Measurements from ENCODE around the gene SH3RF2.

The SH3RF2 gene

GRCh38 chr5:145906401-145906800 lies 30.0 kb upstream of the SH3RF2 start:
- Histone ChIP-seq H3K4me1 (ENCODE audit: insufficient read depth, low read length) (no peaks in the 10 kb centered on the region), H3K36me3 (ENCODE audit: insufficient read depth, low read length) (no peaks in the 10 kb centered on the region), H3K27ac (ENCODE audit: low read depth, low read length) (no peak overlapping the region), H3K27me3 (ENCODE audit: insufficient read depth, low read length) (no peaks in the 10 kb centered on the region), H3K9ac (ENCODE audit: low read depth, low read length) (no peak overlapping the region), H3K4me3 (ENCODE audit: low read length) (no peak overlapping the region), H3K9me3 (ENCODE audit: insufficient read depth, low read depth, low read length) (no peaks in the 10 kb centered on the region)
- WGBS, result 90% methylated on average over 1 of the region's 1 CpG

- Histone ChIP-seq H3K9me3 (ENCODE audit: insufficient read depth, low read depth, low read length) (no peaks in the 10 kb centered on the region), H3K9ac (ENCODE audit: low read depth, low read length) (no peak overlapping the region), H3K36me3 (ENCODE audit: insufficient read depth, low read length) (no peaks in the 10 kb centered on the region), H3K27ac (ENCODE audit: low read depth, low read length) (no peak overlapping the region), H3K4me1 (ENCODE audit: insufficient read depth, low read length) (no peaks in the 10 kb centered on the region), H3K27me3 (ENCODE audit: insufficient read depth, low read length) (no peaks in the 10 kb centered on the region), H3K4me3 (ENCODE audit: low read length) (no peak overlapping the region)
- WGBS, result 93% methylated on average over 3 of the region's 3 CpGs
Measured at GRCh38 chr5:145908206-145908960, 28.0 kb upstream of the SH3RF2 start.

GRCh38 chr5:145911164-145911563 lies 25.2 kb upstream of the SH3RF2 start:
- 90% methylated on average over 6 of the region's 6 CpGs for WGBS
- no peaks in the 10 kb centered on the region for H3K27me3 ChIP-seq (ENCODE audit: insufficient read depth, low read length)

GRCh38 chr5:145912019-145912418 lies 24.4 kb upstream of the SH3RF2 start:
- no peak overlapping the region for H3K9ac ChIP-seq (ENCODE audit: low read depth, low read length)
- no peaks in the 10 kb centered on the region for H3K36me3 ChIP-seq (ENCODE audit: insufficient read depth, low read length)
- no peaks in the 10 kb centered on the region for H3K9me3 ChIP-seq (ENCODE audit: insufficient read depth, low read depth, low read length)
- 94% methylated on average over 3 of the region's 3 CpGs for WGBS
- no peak overlapping the region for H3K27ac ChIP-seq (ENCODE audit: low read depth, low read length)
- no peaks in the 10 kb centered on the region for H3K27me3 ChIP-seq (ENCODE audit: insufficient read depth, low read length)
- H3K4me1 ChIP-seq (ENCODE audit: insufficient read depth, low read length), result no peaks in the 10 kb centered on the region
- no peak overlapping the region for H3K4me3 ChIP-seq (ENCODE audit: low read length)

More at GRCh38 chr5:145911164-145911563, 25.2 kb upstream of the SH3RF2 start:
- no peaks in the 10 kb centered on the region for H3K4me1 ChIP-seq (ENCODE audit: insufficient read depth, low read length)
- no peaks in the 10 kb centered on the region for H3K36me3 ChIP-seq (ENCODE audit: insufficient read depth, low read length)
- no peak overlapping the region for H3K4me3 ChIP-seq (ENCODE audit: low read length)
- no peak overlapping the region for H3K27ac ChIP-seq (ENCODE audit: low read depth, low read length)
- H3K9me3 ChIP-seq (ENCODE audit: insufficient read depth, low read depth, low read length), result no peaks in the 10 kb centered on the region
- no peak overlapping the region for H3K9ac ChIP-seq (ENCODE audit: low read depth, low read length)

- no peak overlapping the region for H3K4me3 ChIP-seq (ENCODE audit: low read length)
- H3K36me3 ChIP-seq (ENCODE audit: insufficient read depth, low read length), result no peaks in the 10 kb centered on the region
- H3K27me3 ChIP-seq (ENCODE audit: insufficient read depth, low read length), result no peaks in the 10 kb centered on the region
- no peaks in the 10 kb centered on the region for H3K9me3 ChIP-seq (ENCODE audit: insufficient read depth, low read depth, low read length)
- 94% methylated on average over 5 of the region's 5 CpGs for WGBS
- no peaks in the 10 kb centered on the region for H3K4me1 ChIP-seq (ENCODE audit: insufficient read depth, low read length)
- H3K9ac ChIP-seq (ENCODE audit: low read depth, low read length), result no peak overlapping the region
- H3K27ac ChIP-seq (ENCODE audit: low read depth, low read length), result no peak overlapping the region
Measured at GRCh38 chr5:145912594-145912993, 23.8 kb upstream of the SH3RF2 start.

- Histone ChIP-seq H3K27ac (ENCODE audit: low read depth, low read length) (no peak overlapping the region), H3K9me3 (ENCODE audit: insufficient read depth, low read depth, low read length) (no peaks in the 10 kb centered on the region)
- 95% methylated on average over 7 of the region's 7 CpGs for WGBS
Measured at GRCh38 chr5:145913701-145914100, 22.7 kb upstream of the SH3RF2 start.

GRCh38 chr5:145915970-145916638 lies 20.3 kb upstream of the SH3RF2 start:
- Histone ChIP-seq H3K9ac (ENCODE audit: low read depth, low read length) (no peak overlapping the region), H3K4me1 (ENCODE audit: insufficient read depth, low read length) (peaks cover 9% of the 10 kb centered on the region), H3K4me3 (ENCODE audit: low read length) (no peak overlapping the region), H3K9me3 (ENCODE audit: insufficient read depth, low read depth, low read length) (no peaks in the 10 kb centered on the region), H3K27me3 (ENCODE audit: insufficient read depth, low read length) (no peaks in the 10 kb centered on the region), H3K27ac (ENCODE audit: low read depth, low read length) (no peak overlapping the region), H3K36me3 (ENCODE audit: insufficient read depth, low read length) (no peaks in the 10 kb centered on the region)
- WGBS, result 90% methylated on average over 7 of the region's 7 CpGs

More at GRCh38 chr5:145913701-145914100, 22.7 kb upstream of the SH3RF2 start:
- Histone ChIP-seq H3K4me3 (ENCODE audit: low read length) (no peak overlapping the region), H3K4me1 (ENCODE audit: insufficient read depth, low read length) (no peaks in the 10 kb centered on the region), H3K36me3 (ENCODE audit: insufficient read depth, low read length) (no peaks in the 10 kb centered on the region), H3K9ac (ENCODE audit: low read depth, low read length) (no peak overlapping the region), H3K27me3 (ENCODE audit: insufficient read depth, low read length) (no peaks in the 10 kb centered on the region)

- Histone ChIP-seq H3K36me3 (ENCODE audit: insufficient read depth, low read length) (no peaks in the 10 kb centered on the region), H3K27me3 (ENCODE audit: insufficient read depth, low read length) (no peaks in the 10 kb centered on the region)
Measured at GRCh38 chr5:145917288-145917687, 19.1 kb upstream of the SH3RF2 start.

GRCh38 chr5:145918397-145918796 lies 18.0 kb upstream of the SH3RF2 start:
- Histone ChIP-seq H3K9ac (ENCODE audit: low read depth, low read length) (no peak overlapping the region), H3K27me3 (ENCODE audit: insufficient read depth, low read length) (no peaks in the 10 kb centered on the region), H3K36me3 (ENCODE audit: insufficient read depth, low read length) (no peaks in the 10 kb centered on the region), H3K4me3 (ENCODE audit: low read length) (no peak overlapping the region), H3K4me1 (ENCODE audit: insufficient read depth, low read length) (peaks cover 9% of the 10 kb centered on the region), H3K9me3 (ENCODE audit: insufficient read depth, low read depth, low read length) (no peaks in the 10 kb centered on the region), H3K27ac (ENCODE audit: low read depth, low read length) (no peak overlapping the region)
- WGBS, result 94% methylated on average over 2 of the region's 2 CpGs

More at GRCh38 chr5:145917288-145917687, 19.1 kb upstream of the SH3RF2 start:
- H3K27ac ChIP-seq (ENCODE audit: low read depth, low read length), result no peak overlapping the region
- no peak overlapping the region for H3K4me3 ChIP-seq (ENCODE audit: low read length)
- H3K9ac ChIP-seq (ENCODE audit: low read depth, low read length), result no peak overlapping the region
- no peaks in the 10 kb centered on the region for H3K9me3 ChIP-seq (ENCODE audit: insufficient read depth, low read depth, low read length)
- peaks cover 9% of the 10 kb centered on the region for H3K4me1 ChIP-seq (ENCODE audit: insufficient read depth, low read length)

- no peaks in the 10 kb centered on the region for H3K36me3 ChIP-seq (ENCODE audit: insufficient read depth, low read length)
- no peaks in the 10 kb centered on the region for H3K9me3 ChIP-seq (ENCODE audit: insufficient read depth, low read depth, low read length)
- H3K9ac ChIP-seq (ENCODE audit: low read depth, low read length), result no peak overlapping the region
- 81% methylated on average over 6 of the region's 6 CpGs for WGBS
- peaks cover 11% of the 10 kb centered on the region for H3K4me1 ChIP-seq (ENCODE audit: insufficient read depth, low read length)
- H3K27ac ChIP-seq (ENCODE audit: low read depth, low read length), result no peak overlapping the region
- H3K27me3 ChIP-seq (ENCODE audit: insufficient read depth, low read length), result no peaks in the 10 kb centered on the region
- H3K4me3 ChIP-seq (ENCODE audit: low read length), result no peak overlapping the region
Measured at GRCh38 chr5:145919413-145919812, 17.0 kb upstream of the SH3RF2 start.

- H3K4me1 ChIP-seq (ENCODE audit: insufficient read depth, low read length), result peaks cover 24% of the 10 kb centered on the region
- WGBS, result 98% methylated on average over 1 of the region's 1 CpG
- H3K9ac ChIP-seq (ENCODE audit: low read depth, low read length), result no peak overlapping the region
- no peaks in the 10 kb centered on the region for H3K27me3 ChIP-seq (ENCODE audit: insufficient read depth, low read length)
- no peaks in the 10 kb centered on the region for H3K36me3 ChIP-seq (ENCODE audit: insufficient read depth, low read length)
- no peaks in the 10 kb centered on the region for H3K9me3 ChIP-seq (ENCODE audit: insufficient read depth, low read depth, low read length)
- H3K27ac ChIP-seq (ENCODE audit: low read depth, low read length), result no peak overlapping the region
- H3K4me3 ChIP-seq (ENCODE audit: low read length), result no peak overlapping the region
Measured at GRCh38 chr5:145920542-145921210, 15.7 kb upstream of the SH3RF2 start.

Data from HUES64 (cell line).